Stimulated activated CD8-positive, alpha-beta memory T cell treated with anti-CD3 and anti-CD28 coated beads, Interleukin-2, amount 100 ng/mL, for 1 hour (primary cell): Measurements from ENCODE around the gene RIMS1.

Experiments
- DNase-seq, 2 donors: peaks; one replicate each; pipeline ENCODE4 v3.0.0-alpha.2; 2020; ENCODE audit warnings: low read depth in 2 of 2

The RIMS1 gene

GRCh38 chr6:72084992-72085569 lies 198.7 kb downstream of the RIMS1 start:
- no peak for DNase-seq

GRCh38 chr6:72094506-72094905 lies 208.2 kb downstream of the RIMS1 start:
- no peak for DNase-seq

GRCh38 chr6:72102561-72102960 lies 216.2 kb downstream of the RIMS1 start:
- DNase-seq: no peak

- no peak for DNase-seq
Observed at GRCh38 chr6:72111611-72112010, 225.3 kb downstream of the RIMS1 start.

- no peak for DNase-seq
Observed at GRCh38 chr6:72130327-72130726, 244.0 kb downstream of the RIMS1 start.

GRCh38 chr6:72132427-72132826 lies 246.1 kb downstream of the RIMS1 start:
- no peak for DNase-seq

GRCh38 chr6:72132851-72133250 lies 246.5 kb downstream of the RIMS1 start:
- no peak for DNase-seq

- DNase-seq: no peak
Observed at GRCh38 chr6:72133324-72133723, 247.0 kb downstream of the RIMS1 start.

- DNase-seq: no peak
Observed at GRCh38 chr6:72140795-72141194, 254.4 kb downstream of the RIMS1 start.

GRCh38 chr6:72149715-72150114 lies 263.4 kb downstream of the RIMS1 start:
- no peak for DNase-seq

- no peak for DNase-seq
Observed at GRCh38 chr6:72151742-72152141, 265.4 kb downstream of the RIMS1 start.

GRCh38 chr6:72175916-72176315 lies 289.6 kb downstream of the RIMS1 start:
- no peak for DNase-seq

- no peak for DNase-seq
Observed at GRCh38 chr6:72182337-72183246, 296.2 kb downstream of the RIMS1 start.

GRCh38 chr6:72203983-72204382 lies 317.6 kb downstream of the RIMS1 start:
- DNase-seq: no peak

GRCh38 chr6:72205500-72205899 lies 319.1 kb downstream of the RIMS1 start:
- DNase-seq: no peak

- DNase-seq: no peak
Observed at GRCh38 chr6:72206606-72207005, 320.3 kb downstream of the RIMS1 start.

- no peak for DNase-seq
Observed at GRCh38 chr6:72212686-72213085, 326.3 kb downstream of the RIMS1 start.

GRCh38 chr6:72213654-72214053 lies 327.3 kb downstream of the RIMS1 start:
- no peak for DNase-seq

- DNase-seq: no peak
Observed at GRCh38 chr6:72216222-72217068, 330.1 kb downstream of the RIMS1 start.

GRCh38 chr6:72217626-72218025 lies 331.3 kb downstream of the RIMS1 start:
- no peak for DNase-seq

GRCh38 chr6:72218125-72218524 lies 331.8 kb downstream of the RIMS1 start:
- DNase-seq: no peak

- DNase-seq: no peak
Observed at GRCh38 chr6:72219536-72219935, 333.2 kb downstream of the RIMS1 start.
